ENCODE results near the gene CHRNB2. TPM values are rescaled to one million over a fixed set of nuclear protein-coding genes. Genes with fewer than 3 reads are reported as not detected.

The CHRNB2 gene
- total and polyA plus RNA-seq, 4 experiments from 2014 or later, result not detected

DNA sequence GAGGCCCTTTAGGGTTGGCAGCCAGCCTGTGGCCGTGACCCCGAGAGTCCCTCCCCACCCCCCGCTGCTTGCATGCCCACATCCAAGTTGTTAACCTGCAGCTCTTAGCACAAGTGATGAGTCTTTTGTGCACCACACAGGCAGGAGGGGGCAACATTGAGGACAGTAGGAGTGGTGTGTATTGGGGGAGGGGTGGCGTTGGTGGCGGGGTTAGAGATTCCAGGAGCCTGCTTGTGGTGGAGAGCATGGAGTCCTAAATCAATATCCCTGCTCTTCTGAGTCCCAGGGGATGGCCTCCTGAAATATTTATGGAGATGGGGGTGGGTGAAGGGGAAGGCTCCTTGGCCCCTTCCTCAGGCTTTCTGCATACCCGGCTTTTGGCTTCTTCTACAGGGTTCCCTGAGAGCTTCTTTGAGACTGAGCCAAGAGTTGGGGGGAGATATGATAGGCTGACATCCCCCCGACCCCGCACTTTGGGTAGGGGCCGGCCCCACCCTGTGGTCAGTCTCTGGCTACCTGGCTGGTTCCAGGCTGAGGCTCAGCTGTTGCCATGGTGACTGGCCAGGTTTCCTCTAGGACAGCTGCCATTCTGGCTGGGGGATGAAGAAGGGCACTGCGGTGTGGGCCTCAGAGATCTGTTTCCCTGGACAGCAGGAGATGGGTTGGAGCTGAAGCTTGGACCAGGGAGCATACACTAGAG, 5.0 kb downstream of the CHRNB2 start:
- peaks cover 4 to 13% of the 10 kb centered on the region in 2 donors for H3K27me3 Mint-ChIP-seq
- POLR2A ChIA-PET (ENCODE audit: partially characterized antibody), result no interaction called here
- no peaks in the 10 kb centered on the region for H3K36me3 Mint-ChIP-seq
- Histone ChIP-seq H3K4me1 (ENCODE audit: insufficient read depth, low read length) (peaks cover 6% of the 10 kb centered on the region), H3K27me3 (ENCODE audit: insufficient read depth, low read length) (peaks cover 9% of the 10 kb centered on the region), H3K9me3 (ENCODE audit: control insufficient read depth in 1 of 2, low read length in 2 of 2) (no peaks in the 10 kb centered on the region), H3K27ac (ENCODE audit: low read depth, low read length) (no peak overlapping the region), H3K36me3 (ENCODE audit: insufficient read depth, low read length) (no peaks in the 10 kb centered on the region), H3K4me3 (ENCODE audit: low read length in 2 of 2) (no peak overlapping the region)
- DNase-seq, result no peak
- CTCF ChIA-PET (ENCODE audit: partially characterized antibody), result no interaction called here
- no peaks in the 10 kb centered on the region for H3K9me3 Mint-ChIP-seq
- no peak overlapping the region for H3K4me3 Mint-ChIP-seq
- H3K4me1 Mint-ChIP-seq, result peaks cover 6 to 8% (median 7%) of the 10 kb centered on the region in 4 donors
- intact Hi-C loops (cut with micrococcal nuclease), result no loop called here
- no peak overlapping the region for H3K27ac Mint-ChIP-seq

DNA sequence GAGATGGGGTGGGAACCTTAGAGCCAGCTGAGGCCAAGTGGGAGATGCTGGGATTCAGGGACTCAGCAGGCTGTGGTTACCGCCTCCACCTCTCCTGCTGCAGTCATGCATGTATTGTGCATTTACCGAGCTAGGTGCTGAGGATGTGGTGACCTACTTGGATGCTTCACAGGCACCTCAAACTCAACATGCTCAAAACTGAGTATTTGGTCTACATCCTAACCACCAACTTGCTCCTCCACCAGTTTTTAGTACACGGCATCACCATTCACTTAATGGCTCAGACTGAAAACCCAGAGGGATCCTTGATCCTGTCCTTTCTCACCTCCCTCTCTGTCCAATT, 5.6 kb downstream of the CHRNB2 start:
- Mint-ChIP-seq H3K36me3 (no peaks in the 10 kb centered on the region), H3K9me3 (no peaks in the 10 kb centered on the region), H3K27me3 (peaks cover 4 to 12% of the 10 kb centered on the region in 2 donors), H3K27ac (no peak overlapping the region), H3K4me1 (peaks cover 1 to 7% (median 5%) of the 10 kb centered on the region in 4 donors), H3K4me3 (peak overlapping the region in 1 of 8 donors; percentile 21)
- POLR2A ChIA-PET (ENCODE audit: partially characterized antibody), result no interaction called here
- H3K9me3 ChIP-seq (ENCODE audit: control insufficient read depth in 1 of 2, low read length in 2 of 2), result no peaks in the 10 kb centered on the region
- H3K27me3 ChIP-seq (ENCODE audit: insufficient read depth, low read length), result peaks cover 7% of the 10 kb centered on the region
- no peak overlapping the region for H3K27ac ChIP-seq (ENCODE audit: low read depth, low read length)
- intact Hi-C loops (cut with micrococcal nuclease), result no loop called here
- H3K36me3 ChIP-seq (ENCODE audit: insufficient read depth, low read length), result no peaks in the 10 kb centered on the region
- no peak overlapping the region for H3K4me3 ChIP-seq (ENCODE audit: low read length in 2 of 2)
- H3K4me1 ChIP-seq (ENCODE audit: insufficient read depth, low read length), result peaks cover 2% of the 10 kb centered on the region
- DNase-seq, result no peak
- CTCF ChIA-PET (ENCODE audit: partially characterized antibody), result no interaction called here

DNA sequence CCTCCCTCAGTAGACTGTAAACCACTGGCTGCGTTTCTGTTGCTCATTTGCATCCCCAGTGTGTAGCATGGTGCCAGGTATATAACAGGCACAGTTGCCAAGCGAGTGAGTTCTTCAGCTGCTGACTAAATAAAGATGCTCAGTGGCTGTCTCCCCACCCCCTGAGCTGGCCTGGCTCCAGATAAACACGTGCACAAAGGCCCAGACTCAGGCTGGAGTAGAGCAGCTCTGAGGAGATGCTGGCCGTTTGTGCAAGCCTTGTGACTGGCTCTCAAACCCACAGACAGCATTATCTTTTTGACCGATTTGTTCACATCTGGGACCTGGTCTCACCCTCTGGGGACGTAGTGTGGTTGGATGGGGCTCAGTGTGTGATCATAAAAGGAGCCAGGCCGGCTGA, 7.1 kb downstream of the CHRNB2 start:
- Mint-ChIP-seq H3K27ac (no peak overlapping the region), H3K36me3 (peaks cover 13 to 15% of the 10 kb centered on the region in 2 donors), H3K4me1 (peaks cover 0 to 7% (median 5%) of the 10 kb centered on the region in 4 donors), H3K9me3 (no peaks in the 10 kb centered on the region), H3K4me3 (no peak overlapping the region), H3K27me3 (peaks cover 2 to 12% of the 10 kb centered on the region in 2 donors)
- Histone ChIP-seq H3K4me1 (ENCODE audit: insufficient read depth, low read length) (no peaks in the 10 kb centered on the region), H3K27me3 (ENCODE audit: insufficient read depth, low read length) (no peaks in the 10 kb centered on the region), H3K4me3 (ENCODE audit: low read length in 2 of 2) (no peak overlapping the region), H3K9me3 (ENCODE audit: control insufficient read depth in 1 of 2, low read length in 2 of 2) (no peaks in the 10 kb centered on the region), H3K36me3 (ENCODE audit: insufficient read depth, low read length) (peaks cover 9% of the 10 kb centered on the region), H3K27ac (ENCODE audit: low read depth, low read length) (no peak overlapping the region)
- ChIA-PET POLR2A (ENCODE audit: partially characterized antibody) (interaction anchor here (1.5 kb wide), 1 partner anchor 24 kb away, joined by 3 read pairs; no protein-coding TSS in a partner anchor), CTCF (ENCODE audit: partially characterized antibody) (interaction anchor here (1.3 to 1.8 kb wide), 2 partner anchors 8 to 15 kb away, joined by 3 to 5 read pairs; no protein-coding TSS in a partner anchor)
- DNase-seq, result no peak
- intact Hi-C loops (cut with micrococcal nuclease), result no loop called here

DNA sequence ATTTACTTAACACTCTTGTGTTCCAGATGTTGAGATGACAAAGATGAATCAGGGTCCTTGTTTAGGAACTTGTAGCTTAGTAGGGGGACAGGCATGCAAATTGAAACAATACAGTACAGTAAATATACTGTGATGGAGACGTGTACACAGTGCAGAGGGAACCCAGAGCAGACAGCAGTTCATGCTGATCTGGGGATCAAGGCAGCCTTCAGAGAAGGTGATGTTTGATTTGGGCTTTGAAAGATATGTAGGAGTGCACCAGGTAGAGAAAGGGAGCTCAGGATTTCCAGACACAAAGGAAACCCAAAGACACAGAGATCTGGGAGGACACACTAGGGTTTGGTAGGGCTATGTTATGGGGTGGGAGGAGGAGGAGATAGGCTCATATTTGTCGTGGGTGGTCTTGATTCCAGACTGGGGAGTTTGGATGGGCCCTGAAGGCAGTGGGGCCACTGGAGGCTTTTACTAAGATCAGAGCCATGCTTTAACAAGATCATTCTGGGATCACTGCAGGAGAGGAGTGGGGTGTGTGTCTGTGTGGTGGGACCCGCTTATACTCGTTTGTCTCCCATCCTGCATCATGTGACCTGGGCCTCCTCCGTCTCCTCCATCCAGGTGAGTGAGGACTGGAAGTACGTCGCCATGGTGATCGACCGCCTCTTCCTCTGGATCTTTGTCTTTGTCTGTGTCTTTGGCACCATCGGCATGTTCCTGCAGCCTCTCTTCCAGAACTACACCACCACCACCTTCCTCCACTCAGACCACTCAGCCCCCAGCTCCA, 7.8 kb downstream of the CHRNB2 start:
- no peaks in the 10 kb centered on the region for H3K9me3 ChIP-seq (ENCODE audit: control insufficient read depth in 1 of 2, low read length in 2 of 2)
- no peak overlapping the region for H3K4me3 ChIP-seq (ENCODE audit: low read length in 2 of 2)
- H3K27ac Mint-ChIP-seq, result peak overlapping the region in 2 of 7 donors; percentile 15 to 70
- H3K4me1 Mint-ChIP-seq, result peaks cover 0 to 7% (median 5%) of the 10 kb centered on the region in 4 donors
- peaks cover 11% of the 10 kb centered on the region for H3K36me3 ChIP-seq (ENCODE audit: insufficient read depth, low read length)
- H3K27me3 Mint-ChIP-seq, result peaks cover 2 to 11% of the 10 kb centered on the region in 2 donors
- intact Hi-C loops (cut with micrococcal nuclease), result no loop called here
- CTCF ChIA-PET (ENCODE audit: partially characterized antibody), result interaction anchor here (1.3 to 1.8 kb wide), 2 partner anchors 9 to 16 kb away, joined by 3 to 5 read pairs; no protein-coding TSS in a partner anchor
- DNase-seq, result no peak
- peaks cover 17 to 18% of the 10 kb centered on the region in 2 donors for H3K36me3 Mint-ChIP-seq
- POLR2A ChIA-PET (ENCODE audit: partially characterized antibody), result interaction anchor here (1.0 to 1.5 kb wide), 3 partner anchors 24 to 347 kb away, joined by 3 read pairs; no protein-coding TSS in a partner anchor
- H3K4me1 ChIP-seq (ENCODE audit: insufficient read depth, low read length), result no peaks in the 10 kb centered on the region
- no peaks in the 10 kb centered on the region for H3K27me3 ChIP-seq (ENCODE audit: insufficient read depth, low read length)
- H3K9me3 Mint-ChIP-seq, result no peaks in the 10 kb centered on the region
- H3K4me3 Mint-ChIP-seq, result no peak overlapping the region
- no peak overlapping the region for H3K27ac ChIP-seq (ENCODE audit: low read depth, low read length)

DNA sequence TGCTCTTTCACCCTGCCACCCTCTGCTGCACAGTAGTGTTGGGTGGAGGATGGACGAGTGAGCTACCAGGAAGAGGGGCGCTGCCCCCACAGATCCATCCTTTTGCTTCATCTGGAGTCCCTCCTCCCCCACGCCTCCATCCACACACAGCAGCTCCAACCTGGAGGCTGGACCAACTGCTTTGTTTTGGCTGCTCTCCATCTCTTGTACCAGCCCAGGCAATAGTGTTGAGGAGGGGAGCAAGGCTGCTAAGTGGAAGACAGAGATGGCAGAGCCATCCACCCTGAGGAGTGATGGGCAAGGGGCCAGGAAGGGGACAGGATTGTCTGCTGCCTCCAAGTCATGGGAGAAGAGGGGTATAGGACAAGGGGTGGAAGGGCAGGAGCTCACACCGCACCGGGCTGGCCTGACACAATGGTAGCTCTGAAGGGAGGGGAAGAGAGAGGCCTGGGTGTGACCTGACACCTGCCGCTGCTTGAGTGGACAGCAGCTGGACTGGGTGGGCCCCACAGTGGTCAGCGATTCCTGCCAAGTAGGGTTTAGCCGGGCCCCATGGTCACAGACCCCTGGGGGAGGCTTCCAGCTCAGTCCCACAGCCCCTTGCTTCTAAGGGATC, 8.5 kb downstream of the CHRNB2 start:
- Histone ChIP-seq H3K4me1 (ENCODE audit: insufficient read depth, low read length) (no peaks in the 10 kb centered on the region), H3K27ac (ENCODE audit: low read depth, low read length) (no peak overlapping the region), H3K9me3 (ENCODE audit: control insufficient read depth in 1 of 2, low read length in 2 of 2) (no peaks in the 10 kb centered on the region), H3K4me3 (ENCODE audit: low read length in 2 of 2) (no peak overlapping the region), H3K27me3 (ENCODE audit: insufficient read depth, low read length) (no peaks in the 10 kb centered on the region), H3K36me3 (ENCODE audit: insufficient read depth, low read length) (peaks cover 18% of the 10 kb centered on the region)
- peak overlapping the region in 1 of 7 donors; percentile 53 for H3K27ac Mint-ChIP-seq
- peaks cover 0 to 7% (median 5%) of the 10 kb centered on the region in 4 donors for H3K4me1 Mint-ChIP-seq
- POLR2A ChIA-PET (ENCODE audit: partially characterized antibody), result interaction anchor here (1.0 to 1.3 kb wide), 3 partner anchors 13 to 346 kb away, joined by 3 read pairs; no protein-coding TSS in a partner anchor
- no peak overlapping the region for H3K4me3 Mint-ChIP-seq
- H3K36me3 Mint-ChIP-seq, result peaks cover 20 to 25% of the 10 kb centered on the region in 2 donors
- H3K9me3 Mint-ChIP-seq, result no peaks in the 10 kb centered on the region
- no peak for DNase-seq
- CTCF ChIA-PET (ENCODE audit: partially characterized antibody), result interaction anchor here (1.3 kb wide), 1 partner anchor 10 kb away, joined by 3 read pairs; no protein-coding TSS in a partner anchor
- peaks cover 0 to 9% of the 10 kb centered on the region in 2 donors for H3K27me3 Mint-ChIP-seq
- intact Hi-C loops (cut with micrococcal nuclease), result no loop called here

DNA sequence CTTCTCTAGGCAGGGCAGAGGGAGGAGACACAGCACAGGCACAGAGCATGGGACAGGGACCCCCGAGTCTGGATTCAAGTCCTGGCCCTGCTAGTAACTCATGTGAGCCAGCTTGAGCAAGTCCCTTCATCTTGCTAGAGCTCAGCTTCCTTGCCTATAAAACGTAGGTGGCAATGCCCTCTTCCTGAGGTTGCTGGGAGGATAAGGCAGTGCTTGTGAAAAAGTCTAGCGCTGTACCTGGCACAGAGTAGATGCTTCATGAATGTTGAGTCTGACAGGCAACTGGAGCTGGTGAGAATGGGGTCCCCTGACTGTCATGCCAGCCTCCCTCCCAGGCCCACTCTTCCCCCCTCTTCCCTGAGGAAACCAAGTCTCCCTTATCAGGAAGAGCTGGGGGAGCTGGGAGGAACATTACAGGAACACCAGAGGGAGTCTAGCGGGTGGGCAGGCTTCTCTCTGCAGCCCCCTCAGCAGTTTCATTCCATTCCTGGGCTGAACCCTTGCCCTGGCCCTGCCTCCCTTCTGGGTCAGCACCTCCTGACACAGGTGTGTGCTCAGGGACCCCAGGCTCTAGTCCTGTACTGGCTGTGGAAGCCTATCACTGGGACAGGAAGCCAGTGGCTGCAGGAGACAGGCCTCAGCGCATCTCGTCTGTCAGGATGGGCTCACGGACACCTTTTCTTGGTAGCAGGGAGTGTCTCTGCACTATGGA, 9.9 kb downstream of the CHRNB2 start:
- Mint-ChIP-seq H3K4me1 (peaks cover 0 to 7% (median 5%) of the 10 kb centered on the region in 4 donors), H3K27ac (peak overlapping the region in 2 of 7 donors; percentile 15 to 61), H3K4me3 (no peak overlapping the region), H3K9me3 (no peaks in the 10 kb centered on the region), H3K27me3 (peaks cover 0 to 3% of the 10 kb centered on the region in 2 donors), H3K36me3 (peaks cover 26 to 37% of the 10 kb centered on the region in 2 donors)
- intact Hi-C loops (cut with micrococcal nuclease), result no loop called here
- DNase-seq, result no peak
- Histone ChIP-seq H3K4me3 (ENCODE audit: low read length in 2 of 2) (no peak overlapping the region), H3K4me1 (ENCODE audit: insufficient read depth, low read length) (no peaks in the 10 kb centered on the region), H3K36me3 (ENCODE audit: insufficient read depth, low read length) (peaks cover 31% of the 10 kb centered on the region), H3K9me3 (ENCODE audit: control insufficient read depth in 1 of 2, low read length in 2 of 2) (no peaks in the 10 kb centered on the region), H3K27ac (ENCODE audit: low read depth, low read length) (no peak overlapping the region), H3K27me3 (ENCODE audit: insufficient read depth, low read length) (no peaks in the 10 kb centered on the region)
- CTCF ChIA-PET (ENCODE audit: partially characterized antibody), result interaction anchor here (1.6 to 1.8 kb wide), 2 partner anchors 17 to 18 kb away, joined by 5 to 7 read pairs; no protein-coding TSS in a partner anchor
- POLR2A ChIA-PET (ENCODE audit: partially characterized antibody), result interaction anchor here (1.2 to 1.4 kb wide), 2 partner anchors 12 to 358 kb away, joined by 3 to 5 read pairs; no protein-coding TSS in a partner anchor
